ENCODE measurements around the gene PRR13.

GRCh38 chr12:53456654-53457366 is 15.3 kb downstream of the PRR13 start:
- TF ChIP-seq EZH2 (IDR thresholded peaks at IDR 0.05; ENCODE audit: borderline replicate concordance, insufficient read depth, low read depth, low read length, poor library complexity, severe bottlenecking) = no peak
- TF ChIP-seq, protein P1, sequence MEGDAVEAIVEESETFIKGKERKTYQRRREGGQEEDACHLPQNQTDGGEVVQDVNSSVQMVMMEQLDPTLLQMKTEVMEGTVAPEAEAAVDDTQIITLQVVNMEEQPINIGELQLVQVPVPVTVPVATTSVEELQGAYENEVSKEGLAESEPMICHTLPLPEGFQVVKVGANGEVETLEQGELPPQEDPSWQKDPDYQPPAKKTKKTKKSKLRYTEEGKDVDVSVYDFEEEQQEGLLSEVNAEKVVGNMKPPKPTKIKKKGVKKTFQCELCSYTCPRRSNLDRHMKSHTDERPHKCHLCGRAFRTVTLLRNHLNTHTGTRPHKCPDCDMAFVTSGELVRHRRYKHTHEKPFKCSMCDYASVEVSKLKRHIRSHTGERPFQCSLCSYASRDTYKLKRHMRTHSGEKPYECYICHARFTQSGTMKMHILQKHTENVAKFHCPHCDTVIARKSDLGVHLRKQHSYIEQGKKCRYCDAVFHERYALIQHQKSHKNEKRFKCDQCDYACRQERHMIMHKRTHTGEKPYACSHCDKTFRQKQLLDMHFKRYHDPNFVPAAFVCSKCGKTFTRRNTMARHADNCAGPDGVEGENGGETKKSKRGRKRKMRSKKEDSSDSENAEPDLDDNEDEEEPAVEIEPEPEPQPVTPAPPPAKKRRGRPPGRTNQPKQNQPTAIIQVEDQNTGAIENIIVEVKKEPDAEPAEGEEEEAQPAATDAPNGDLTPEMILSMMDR (IDR thresholded peaks at IDR 0.05) = no peak
